ENCODE data around the gene HEG1.
A peak's percentile ranks its signal among the peaks of the same experiment; 100 is the strongest.

Gene HEG1

GRCh38 chr3:125054449-125055329 lies 1.1 kb downstream of the HEG1 start:
- Histone ChIP-seq H3K27me3 (replicated peaks; ENCODE audit: control insufficient read depth, insufficient read depth, low read length) (no peaks in the 10 kb centered on the region), H3K9me3 (ENCODE audit: control insufficient read depth, low read length) (no peaks in the 10 kb centered on the region), H3K9ac (ENCODE audit: low read length) (peak overlapping the region; percentile 87), H3K4me3 (ENCODE audit: low read length) (peak overlapping the region; percentile 84), H3K36me3 (ENCODE audit: control insufficient read depth, insufficient read depth, low read length, severe bottlenecking) (peaks cover 7% of the 10 kb centered on the region), H3K4me1 (ENCODE audit: control insufficient read depth, insufficient read depth, low read length) (peaks cover 47% of the 10 kb centered on the region)
- peak; percentile 78 for DNase-seq (ENCODE audit: low read depth)

- DNase-seq (ENCODE audit: low read depth), result no peak
- Histone ChIP-seq H3K27me3 (replicated peaks; ENCODE audit: control insufficient read depth, insufficient read depth, low read length) (no peaks in the 10 kb centered on the region), H3K4me1 (ENCODE audit: control insufficient read depth, insufficient read depth, low read length) (peaks cover 47% of the 10 kb centered on the region), H3K9ac (ENCODE audit: low read length) (peak overlapping the region; percentile 87), H3K4me3 (ENCODE audit: low read length) (peak overlapping the region; percentile 84), H3K9me3 (ENCODE audit: control insufficient read depth, low read length) (no peaks in the 10 kb centered on the region), H3K36me3 (ENCODE audit: control insufficient read depth, insufficient read depth, low read length, severe bottlenecking) (peaks cover 8% of the 10 kb centered on the region)
Observed at GRCh38 chr3:125054062-125054448, 1.7 kb downstream of the HEG1 start.

- peak overlapping the region; percentile 87 for H3K9ac ChIP-seq (ENCODE audit: low read length)
- peaks cover 47% of the 10 kb centered on the region for H3K4me1 ChIP-seq (ENCODE audit: control insufficient read depth, insufficient read depth, low read length)
- H3K4me3 ChIP-seq (ENCODE audit: low read length), result peak overlapping the region; percentile 84
- peaks cover 8% of the 10 kb centered on the region for H3K36me3 ChIP-seq (ENCODE audit: control insufficient read depth, insufficient read depth, low read length, severe bottlenecking)
- H3K27me3 ChIP-seq (replicated peaks; ENCODE audit: control insufficient read depth, insufficient read depth, low read length), result no peaks in the 10 kb centered on the region
- no peaks in the 10 kb centered on the region for H3K9me3 ChIP-seq (ENCODE audit: control insufficient read depth, low read length)
- DNase-seq (ENCODE audit: low read depth), result no peak
Observed at GRCh38 chr3:125053304-125053699, 2.5 kb downstream of the HEG1 start.

GRCh38 chr3:125052624-125053303 lies 3.0 kb downstream of the HEG1 start:
- Histone ChIP-seq H3K9ac (ENCODE audit: low read length) (peak overlapping the region; percentile 87), H3K27me3 (replicated peaks; ENCODE audit: control insufficient read depth, insufficient read depth, low read length) (no peaks in the 10 kb centered on the region), H3K4me3 (ENCODE audit: low read length) (peak overlapping the region; percentile 84), H3K36me3 (ENCODE audit: control insufficient read depth, insufficient read depth, low read length, severe bottlenecking) (peaks cover 8% of the 10 kb centered on the region), H3K4me1 (ENCODE audit: control insufficient read depth, insufficient read depth, low read length) (peaks cover 47% of the 10 kb centered on the region), H3K9me3 (ENCODE audit: control insufficient read depth, low read length) (no peaks in the 10 kb centered on the region)
- DNase-seq (ENCODE audit: low read depth), result peak; percentile 78

GRCh38 chr3:125051715-125052581 lies 3.8 kb downstream of the HEG1 start:
- H3K9me3 ChIP-seq (ENCODE audit: control insufficient read depth, low read length), result no peaks in the 10 kb centered on the region
- H3K4me3 ChIP-seq (ENCODE audit: low read length), result peak overlapping the region; percentile 84
- peak overlapping the region; percentile 87 for H3K9ac ChIP-seq (ENCODE audit: low read length)
- H3K4me1 ChIP-seq (ENCODE audit: control insufficient read depth, insufficient read depth, low read length), result peaks cover 41% of the 10 kb centered on the region
- no peaks in the 10 kb centered on the region for H3K27me3 ChIP-seq (replicated peaks; ENCODE audit: control insufficient read depth, insufficient read depth, low read length)
- peak; percentile 79 for DNase-seq (ENCODE audit: low read depth)
- H3K36me3 ChIP-seq (ENCODE audit: control insufficient read depth, insufficient read depth, low read length, severe bottlenecking), result peaks cover 8% of the 10 kb centered on the region

GRCh38 chr3:125051205-125051604 lies 4.6 kb downstream of the HEG1 start:
- DNase-seq (ENCODE audit: low read depth), result no peak
- Histone ChIP-seq H3K9ac (ENCODE audit: low read length) (peak overlapping the region; percentile 53), H3K27me3 (replicated peaks; ENCODE audit: control insufficient read depth, insufficient read depth, low read length) (no peaks in the 10 kb centered on the region), H3K4me1 (ENCODE audit: control insufficient read depth, insufficient read depth, low read length) (peaks cover 33% of the 10 kb centered on the region), H3K36me3 (ENCODE audit: control insufficient read depth, insufficient read depth, low read length, severe bottlenecking) (peaks cover 8% of the 10 kb centered on the region), H3K4me3 (ENCODE audit: low read length) (no peak overlapping the region), H3K9me3 (ENCODE audit: control insufficient read depth, low read length) (no peaks in the 10 kb centered on the region)

- Histone ChIP-seq H3K4me3 (ENCODE audit: low read length) (no peak overlapping the region), H3K9ac (ENCODE audit: low read length) (no peak overlapping the region), H3K36me3 (ENCODE audit: control insufficient read depth, insufficient read depth, low read length, severe bottlenecking) (peaks cover 8% of the 10 kb centered on the region), H3K4me1 (ENCODE audit: control insufficient read depth, insufficient read depth, low read length) (peaks cover 38% of the 10 kb centered on the region), H3K9me3 (ENCODE audit: control insufficient read depth, low read length) (no peaks in the 10 kb centered on the region), H3K27me3 (replicated peaks; ENCODE audit: control insufficient read depth, insufficient read depth, low read length) (no peaks in the 10 kb centered on the region)
- no peak for DNase-seq (ENCODE audit: low read depth)
Observed at GRCh38 chr3:125050488-125051090, 5.2 kb downstream of the HEG1 start.

GRCh38 chr3:125048282-125048681 lies 7.5 kb downstream of the HEG1 start:
- DNase-seq (ENCODE audit: low read depth), result no peak
- no peaks in the 10 kb centered on the region for H3K9me3 ChIP-seq (ENCODE audit: control insufficient read depth, low read length)
- H3K27me3 ChIP-seq (replicated peaks; ENCODE audit: control insufficient read depth, insufficient read depth, low read length), result no peaks in the 10 kb centered on the region
- peaks cover 8% of the 10 kb centered on the region for H3K36me3 ChIP-seq (ENCODE audit: control insufficient read depth, insufficient read depth, low read length, severe bottlenecking)
- H3K4me3 ChIP-seq (ENCODE audit: low read length), result no peak overlapping the region
- no peak overlapping the region for H3K9ac ChIP-seq (ENCODE audit: low read length)
- peaks cover 50% of the 10 kb centered on the region for H3K4me1 ChIP-seq (ENCODE audit: control insufficient read depth, insufficient read depth, low read length)

- Histone ChIP-seq H3K9me3 (ENCODE audit: control insufficient read depth, low read length) (no peaks in the 10 kb centered on the region), H3K36me3 (ENCODE audit: control insufficient read depth, insufficient read depth, low read length, severe bottlenecking) (peaks cover 8% of the 10 kb centered on the region), H3K27me3 (replicated peaks; ENCODE audit: control insufficient read depth, insufficient read depth, low read length) (no peaks in the 10 kb centered on the region), H3K9ac (ENCODE audit: low read length) (no peak overlapping the region), H3K4me1 (ENCODE audit: control insufficient read depth, insufficient read depth, low read length) (peaks cover 39% of the 10 kb centered on the region), H3K4me3 (ENCODE audit: low read length) (no peak overlapping the region)
- DNase-seq (ENCODE audit: low read depth), result peak; percentile 79
Observed at GRCh38 chr3:125045965-125046364, 9.8 kb downstream of the HEG1 start.

GRCh38 chr3:125045194-125045593 lies 10.6 kb downstream of the HEG1 start:
- peak; percentile 50 for DNase-seq (ENCODE audit: low read depth)
- H3K36me3 ChIP-seq (ENCODE audit: control insufficient read depth, insufficient read depth, low read length, severe bottlenecking), result peaks cover 4% of the 10 kb centered on the region

More at GRCh38 chr3:125045194-125045593, 10.6 kb downstream of the HEG1 start:
- Histone ChIP-seq H3K27me3 (replicated peaks; ENCODE audit: control insufficient read depth, insufficient read depth, low read length) (no peaks in the 10 kb centered on the region), H3K4me1 (ENCODE audit: control insufficient read depth, insufficient read depth, low read length) (peaks cover 41% of the 10 kb centered on the region), H3K9me3 (ENCODE audit: control insufficient read depth, low read length) (no peaks in the 10 kb centered on the region), H3K9ac (ENCODE audit: low read length) (no peak overlapping the region), H3K4me3 (ENCODE audit: low read length) (no peak overlapping the region)

Measured in adipocyte (in vitro differentiated cells).